Cardiac septum (tissue), 1 donor: ENCODE measurements around the gene RNU5B-1. TPM values are rescaled to one million over a fixed set of nuclear protein-coding genes. Genes with fewer than 3 reads are reported as not detected.
"Not testable (repeated sequence)": the region's sequence is repeated elsewhere in the genome, so short reads cannot be mapped to it uniquely, and the experiment has no call there.

ENCODE experiments used
- DNase-seq: peaks from one replicate; pipeline ENCODE4 v3.0.0-alpha.2; 2020; ENCODE audit warnings: low spot score
- intact Hi-C: fragments of 100-400 bp; cut with DNase I; formaldehyde crosslinking; loops from one replicate; pipeline ENCODE4 v1.14.0; 2022
- total RNA-seq: library from RNA; stranded (reverse); fragmentation: NEBNext Ultra II Directional; extraction: Animal tissue kit (Norgen Biotek cat#: 25700); gene quantifications from one replicate; pipeline ENCODE4 v1.2.1, GENCODE V29; 2021
- donor health status: DM: no; HTN: no; CAD: no.

RNU5B-1 gene
- total RNA-seq, 1 donor from 2014 or later = 29.8 TPM

DNA sequence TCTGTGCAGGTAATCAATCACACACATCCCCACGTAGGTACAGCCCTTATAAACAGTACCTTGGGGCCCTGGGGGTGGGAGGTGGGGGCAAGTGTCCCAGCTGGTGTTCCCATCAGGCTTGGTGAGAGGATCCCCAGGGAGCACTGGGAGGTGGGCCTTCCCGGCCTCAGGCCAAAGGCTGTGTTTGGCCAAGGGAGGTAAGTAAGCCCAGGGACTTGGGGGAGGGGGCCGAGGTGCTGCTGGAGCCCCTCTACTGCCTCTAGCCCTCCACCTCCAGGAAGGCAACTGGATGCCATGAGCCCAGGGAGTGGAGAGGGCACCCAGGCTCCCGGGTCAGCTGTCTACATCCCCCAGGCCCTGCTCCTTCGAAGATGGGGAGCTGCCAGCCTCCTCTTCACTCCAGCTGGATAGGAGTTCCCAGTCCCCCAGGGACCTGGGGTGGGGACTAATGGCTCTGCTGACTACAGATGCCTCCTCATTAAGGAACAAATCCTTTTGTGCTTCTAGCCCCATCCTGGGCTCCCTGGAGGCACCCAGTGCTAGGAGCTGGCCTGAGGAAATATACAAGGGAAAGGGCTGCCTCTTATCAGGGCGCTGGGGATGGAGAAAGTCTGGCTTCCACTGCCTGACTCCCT, 33.1 kb downstream of the RNU5B-1 start:
- intact Hi-C loops = no loop called here
- no peak for DNase-seq

DNA sequence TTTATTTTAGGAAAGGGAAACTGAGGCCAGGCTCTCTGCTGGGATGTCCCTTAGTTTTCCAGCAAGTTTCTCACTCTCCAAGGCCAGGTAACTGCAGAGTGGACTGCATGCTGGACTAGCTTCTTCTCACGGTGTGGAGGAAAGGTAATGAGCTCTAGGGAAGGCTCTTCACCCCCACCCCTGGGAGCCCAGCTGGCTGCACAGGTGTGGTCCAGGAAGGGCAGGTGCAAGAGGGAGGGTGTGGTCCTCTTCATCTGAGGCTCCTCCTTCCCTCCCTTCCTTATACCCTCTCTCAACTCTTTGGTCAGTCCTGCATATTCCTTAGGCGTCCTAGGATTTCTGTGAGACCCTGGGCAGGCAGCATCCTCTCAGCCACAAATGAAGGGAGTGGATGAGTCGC, 33.9 kb downstream of the RNU5B-1 start:
- intact Hi-C loops = no loop called here
- DNase-seq = no peak

DNA sequence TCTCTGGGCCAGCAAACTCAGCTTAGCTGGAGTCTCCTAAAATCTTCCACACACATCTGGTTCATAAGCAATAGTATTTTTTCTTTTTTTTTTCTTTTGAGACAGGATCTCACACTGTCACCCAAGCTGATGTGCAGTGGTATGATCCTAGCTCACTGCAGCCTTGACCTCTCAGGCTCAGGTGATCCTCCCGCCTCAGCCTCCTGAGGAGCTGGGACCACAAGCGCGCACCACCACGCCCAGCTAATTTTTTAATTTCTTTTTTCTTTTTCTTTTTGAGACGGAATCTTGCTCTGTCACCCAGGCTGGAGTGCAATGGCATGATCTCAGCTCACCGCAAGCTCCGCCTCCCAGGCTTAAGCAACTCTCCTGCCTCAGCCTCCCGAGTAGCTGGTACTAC, 34.3 kb downstream of the RNU5B-1 start:
- DNase-seq = no peak
- intact Hi-C loops = no loop called here

DNA sequence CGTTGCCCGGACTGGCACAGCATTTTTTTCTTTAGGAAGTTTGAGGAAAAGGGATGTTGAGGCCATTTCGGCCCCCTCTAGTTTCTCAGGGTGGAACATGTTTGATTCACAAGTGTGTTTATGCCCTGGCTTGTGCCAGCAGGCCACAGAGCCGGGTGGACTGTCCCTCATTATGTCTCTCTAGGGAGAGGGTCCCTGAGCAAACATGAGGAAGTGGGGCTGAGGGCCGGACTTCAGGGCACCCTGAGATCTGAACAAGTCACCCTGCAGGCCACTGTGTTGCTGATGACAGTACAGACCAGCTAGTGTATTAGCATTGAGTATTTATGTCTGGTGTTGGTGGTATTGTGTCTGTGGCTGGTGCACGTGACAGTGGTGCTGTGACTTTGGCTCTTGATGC, 34.9 kb downstream of the RNU5B-1 start:
- no peak for DNase-seq
- intact Hi-C loops = no loop called here

DNA sequence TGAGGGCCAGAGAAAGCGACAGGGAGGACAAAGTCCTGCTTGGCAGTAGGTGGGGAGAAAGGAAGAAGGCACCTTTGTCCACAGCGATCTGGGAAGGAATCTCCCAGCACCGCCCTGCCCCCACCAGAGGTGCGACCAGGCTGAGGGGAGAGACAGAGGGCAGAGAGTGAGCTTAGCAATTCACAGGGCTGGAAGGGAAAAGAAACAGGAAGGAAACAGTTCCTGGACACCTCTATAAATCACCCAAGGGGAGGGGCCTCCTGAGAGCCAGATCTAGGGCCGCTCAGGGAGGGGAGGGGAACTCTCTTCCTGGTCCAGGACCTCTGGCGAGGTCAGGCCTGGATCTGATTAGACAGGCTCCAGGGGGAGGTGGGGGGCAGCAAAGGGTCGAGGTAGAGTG, 35.4 kb downstream of the RNU5B-1 start:
- DNase-seq = no peak
- intact Hi-C loops = no loop called here

DNA sequence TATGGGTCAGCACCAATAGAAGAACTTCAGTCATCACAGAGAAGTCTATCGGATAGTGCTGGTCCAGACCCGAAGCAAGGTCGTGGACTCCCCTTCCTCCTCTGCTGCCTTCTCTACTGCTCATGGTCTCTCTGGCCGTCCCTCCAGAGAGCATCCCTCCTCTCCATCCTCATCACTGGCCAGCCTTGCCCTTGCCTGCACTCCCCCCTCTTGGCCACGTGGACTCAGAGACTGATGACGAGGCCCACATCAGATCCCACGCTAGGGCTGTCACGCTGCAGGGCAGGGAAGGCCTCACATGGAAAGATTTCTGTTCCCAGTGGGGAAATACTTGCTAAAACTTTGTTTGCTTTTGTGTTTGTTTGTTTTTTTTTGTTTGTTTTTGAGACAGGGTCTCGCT, 38.0 kb downstream of the RNU5B-1 start:
- intact Hi-C loops = no loop called here

DNA sequence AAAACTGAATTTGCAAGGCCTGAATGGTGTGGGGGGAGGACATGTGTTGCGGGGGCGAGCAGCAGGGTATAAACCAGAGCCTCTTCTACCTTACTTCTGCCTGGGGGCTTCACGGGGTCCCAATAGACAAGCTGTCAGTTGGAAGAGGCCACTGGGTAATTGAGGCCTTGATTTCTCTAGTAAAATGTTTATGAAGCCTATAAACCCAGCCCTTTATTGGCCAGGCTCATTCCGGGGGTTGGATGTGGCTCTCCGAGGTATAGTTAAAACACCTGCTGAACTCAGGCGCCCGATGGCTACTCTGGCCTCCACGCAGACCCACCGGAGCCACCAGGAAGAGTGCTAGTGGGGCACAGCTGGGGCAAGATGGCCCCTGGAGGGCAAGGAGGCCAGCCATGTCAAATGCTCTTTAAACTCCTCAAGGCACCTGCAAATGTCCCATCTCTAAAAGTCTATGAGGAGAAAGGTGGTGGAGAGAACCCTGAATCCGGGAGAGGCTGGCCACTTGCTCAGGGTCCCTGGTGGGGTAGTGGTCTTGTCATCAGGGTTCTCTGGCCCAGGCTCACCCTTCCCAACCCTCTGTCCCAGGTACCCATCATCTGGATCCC, 39.0 kb downstream of the RNU5B-1 start:
- DNase-seq = no peak
- intact Hi-C loops = no loop called here

More for the DNA sequence above, 38.0 kb downstream of the RNU5B-1 start:
- DNase-seq = no peak

DNA sequence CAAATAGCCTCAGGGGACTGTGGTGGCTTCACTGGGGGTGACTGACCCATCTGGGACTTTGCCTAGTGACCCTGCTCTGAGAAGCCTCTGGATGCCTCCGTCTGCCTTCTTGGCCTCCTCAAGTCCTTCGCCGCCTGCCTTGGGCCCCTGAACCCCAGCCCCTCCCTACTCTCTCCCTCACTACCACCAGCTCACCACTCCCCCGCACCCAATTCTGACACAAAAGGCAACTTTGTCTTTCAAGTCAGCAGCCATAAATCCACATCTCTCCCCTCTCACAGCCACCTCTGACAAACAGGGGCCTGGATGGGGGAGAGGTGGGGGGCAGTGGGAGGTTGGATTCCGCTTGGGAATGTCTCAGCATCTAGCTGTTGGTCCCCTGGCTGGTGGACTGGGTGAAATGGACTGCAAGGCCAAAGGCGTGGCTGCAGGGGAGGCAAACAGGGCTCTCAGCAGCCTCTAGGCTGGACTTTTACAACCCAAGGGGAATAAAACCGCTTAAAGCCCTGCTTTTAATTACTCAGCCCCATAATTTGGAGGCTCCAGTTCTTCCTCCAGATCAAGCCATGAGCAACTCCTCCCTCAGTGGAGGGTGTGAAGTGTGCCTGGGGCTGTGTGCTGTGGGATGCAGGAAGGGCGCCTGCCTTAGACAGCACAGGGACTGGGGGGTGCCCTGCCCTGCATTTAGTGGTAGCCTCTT, 39.9 kb downstream of the RNU5B-1 start:
- intact Hi-C loops = no loop called here
- no peak for DNase-seq

DNA sequence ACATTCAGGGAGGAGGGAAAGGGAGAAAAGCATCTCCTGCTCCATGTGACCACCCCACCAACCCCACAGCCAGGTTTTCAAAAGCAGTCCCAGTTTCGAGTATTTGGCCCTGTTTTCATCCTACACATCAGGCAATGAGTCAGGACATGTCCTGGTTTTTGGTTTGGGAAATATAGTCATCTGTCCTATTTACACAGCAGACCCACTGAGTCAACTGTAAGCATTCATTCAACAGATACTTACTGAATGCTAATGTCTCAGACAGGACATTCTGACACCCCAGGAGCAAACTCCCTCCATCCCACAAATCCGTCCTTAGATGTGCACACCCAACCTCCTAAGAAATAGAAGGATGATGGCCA, 40.4 kb downstream of the RNU5B-1 start:
- intact Hi-C loops = no loop called here
- DNase-seq = no peak

DNA sequence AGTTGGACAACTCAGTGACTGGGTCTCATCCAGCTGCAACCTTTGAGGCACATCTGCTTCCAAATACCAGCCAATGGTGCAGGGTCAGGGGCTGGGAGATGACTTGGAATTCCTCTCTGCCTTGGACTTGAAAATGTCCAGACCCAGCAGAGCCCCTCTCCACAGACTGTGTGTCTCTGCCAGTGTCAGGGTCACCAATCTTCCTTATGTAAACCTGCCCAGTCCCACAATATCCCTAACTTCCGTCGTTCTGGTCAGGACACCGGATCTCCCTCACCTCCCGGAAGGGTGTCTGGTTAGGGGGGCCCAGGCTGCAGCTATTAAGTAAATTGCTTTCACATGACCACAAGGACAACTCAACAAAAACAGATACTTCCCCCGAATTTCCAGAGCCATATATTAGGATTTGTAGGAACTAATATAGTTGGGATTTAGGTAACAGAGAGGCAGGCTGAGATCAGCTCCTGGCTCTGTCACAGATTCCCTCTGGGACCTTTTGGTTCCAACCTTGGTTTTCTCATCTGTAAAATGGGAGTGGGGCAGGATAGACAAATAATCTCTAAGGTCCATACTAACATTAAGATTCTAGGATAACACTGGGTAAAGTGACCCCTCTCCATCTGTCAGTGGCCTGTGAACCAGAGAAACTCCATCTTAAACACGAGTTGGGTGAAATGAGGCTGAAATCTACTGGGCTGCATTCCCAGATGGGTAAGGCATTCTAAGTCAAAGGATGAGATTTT, 42.5 kb downstream of the RNU5B-1 start:
- intact Hi-C loops = no loop called here
- DNase-seq = no peak

DNA sequence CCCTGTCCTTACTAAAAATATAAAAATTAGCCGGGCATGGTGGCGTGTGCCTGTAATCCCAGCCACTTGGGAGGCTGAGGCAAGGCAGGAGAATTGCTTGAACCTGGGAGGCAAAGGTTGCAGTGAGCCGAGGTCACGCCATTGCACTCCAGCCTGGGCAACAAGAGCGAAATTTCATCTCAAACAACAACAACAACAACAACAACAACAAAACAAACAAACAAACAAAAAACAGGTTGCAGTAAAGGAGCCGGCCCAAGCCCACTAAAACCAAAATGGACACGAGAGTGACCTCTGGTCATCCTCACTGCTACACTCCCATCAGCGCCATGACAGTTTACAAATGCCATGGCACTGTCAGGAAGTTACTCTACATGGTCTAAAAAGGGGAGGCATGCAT, 43.3 kb downstream of the RNU5B-1 start:
- DNase-seq, intact Hi-C loops: not testable (repeated sequence)

DNA sequence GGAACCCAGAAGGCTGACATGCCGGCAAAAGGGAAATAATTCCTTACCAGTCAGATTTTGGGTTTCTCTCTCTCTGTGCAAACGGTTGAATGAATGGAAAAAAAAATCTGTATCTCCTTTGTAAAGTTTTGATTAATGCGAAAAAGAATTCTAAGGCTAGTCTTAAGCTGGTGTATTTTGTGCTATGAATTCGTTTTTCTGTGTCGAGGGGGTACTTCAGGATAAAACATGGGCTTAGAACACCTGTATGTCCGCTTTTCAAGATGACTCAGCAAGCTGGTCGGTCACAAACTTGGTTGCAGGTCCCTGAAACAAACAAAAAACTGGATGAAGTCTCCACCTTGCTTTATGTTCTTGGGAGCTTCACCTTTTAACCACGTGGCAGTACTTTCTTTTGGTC, 44.9 kb downstream of the RNU5B-1 start:
- intact Hi-C loops = no loop called here

DNA sequence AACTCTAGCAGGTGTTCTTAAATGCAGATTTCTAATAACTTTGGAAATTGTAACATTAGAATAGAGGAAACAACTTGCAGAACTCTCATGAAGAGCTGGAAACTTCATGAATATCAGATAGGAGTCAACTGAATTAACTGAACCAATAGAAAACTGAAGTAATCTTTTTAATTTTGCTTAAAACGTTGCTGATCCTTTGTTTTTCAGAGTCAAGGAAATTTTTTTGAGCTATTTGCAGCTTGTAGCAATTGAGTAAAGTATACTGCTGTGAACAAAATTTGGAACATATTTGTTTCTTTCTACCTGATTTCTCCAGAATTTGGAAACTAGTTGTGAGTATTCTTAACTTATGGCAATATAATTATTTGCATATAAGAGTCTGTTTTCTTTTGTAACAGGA, 47.5 kb downstream of the RNU5B-1 start:
- intact Hi-C loops = not testable (repeated sequence)

More for the DNA sequence above, 44.9 kb downstream of the RNU5B-1 start:
- no peak for DNase-seq

More for the DNA sequence above, 47.5 kb downstream of the RNU5B-1 start:
- DNase-seq = not testable (repeated sequence)

Other genes starting within 250 kb of the RNU5B-1 start
- gene RASL12, start 236.7 kb upstream of the RNU5B-1 start, total RNA-seq = 11.5 TPM
- gene KBTBD13, start 227.9 kb upstream of the RNU5B-1 start, total RNA-seq = 3.3 TPM
- gene UBAP1L, start 189.5 kb upstream of the RNU5B-1 start, total RNA-seq = 2.4 TPM
- gene PDCD7, start 170.9 kb upstream of the RNU5B-1 start, total RNA-seq = 17.4 TPM
- 55.9 TPM for gene CLPX, start 119.3 kb upstream of the RNU5B-1 start, total RNA-seq
- gene CILP, start 93.2 kb upstream of the RNU5B-1 start, total RNA-seq = 24.0 TPM
- 4.7 TPM for gene PARP16, start 17.8 kb upstream of the RNU5B-1 start, total RNA-seq
- not detected for gene RNU5A-1, start 8.6 kb upstream of the RNU5B-1 start, total RNA-seq
- not detected for gene IGDCC3, start 73.3 kb downstream of the RNU5B-1 start, total RNA-seq
- gene IGDCC4, start 118.3 kb downstream of the RNU5B-1 start, total RNA-seq = 0.92 TPM
- gene DPP8, start 213.0 kb downstream of the RNU5B-1 start, total RNA-seq = 35.3 TPM
- 9.6 TPM for gene HACD3, start 225.8 kb downstream of the RNU5B-1 start, total RNA-seq